ENCODE data around the gene ZSCAN12. TPM values are rescaled to one million over a fixed set of nuclear protein-coding genes. Genes with fewer than 3 reads are reported as not detected.
A peak's percentile ranks its signal among the peaks of the same experiment; 100 is the strongest.

Gene ZSCAN12
- total and polyA plus RNA-seq, 11 donors, result 0.99 to 4.0 (median 2.7) TPM

DNA sequence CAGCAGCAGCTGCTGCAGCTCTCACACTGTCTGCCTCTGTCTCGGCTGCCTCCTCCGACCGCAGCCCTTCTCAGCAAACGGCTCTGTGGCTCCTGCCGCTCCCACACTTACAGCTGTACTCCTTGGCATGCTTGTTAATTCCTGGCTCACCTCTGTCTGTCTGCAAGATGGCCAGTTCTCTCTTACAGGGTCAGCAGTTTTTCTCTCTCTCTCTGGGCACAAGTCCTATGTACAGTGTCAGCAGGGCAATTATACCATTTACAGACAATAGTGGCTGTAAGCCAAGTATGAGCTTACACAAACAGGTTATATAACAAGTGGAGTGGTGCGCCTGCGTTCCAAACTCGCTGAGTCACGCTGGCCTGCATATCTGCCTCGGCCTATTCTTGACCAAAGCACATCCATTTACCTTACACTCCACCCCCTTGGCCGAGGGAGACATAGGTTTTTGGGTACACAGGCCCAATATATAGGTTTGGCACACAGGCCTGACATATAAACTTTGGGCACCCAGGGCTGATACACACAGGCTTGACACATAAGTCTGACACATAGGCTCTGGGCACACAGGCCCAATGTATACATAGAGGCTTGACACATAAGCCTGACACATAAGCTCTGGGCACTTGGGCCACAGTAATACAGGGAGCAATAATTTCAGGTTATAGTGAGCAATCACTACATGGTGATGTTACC lies 45.4 kb downstream of the ZSCAN12 start:
- Histone ChIP-seq H3K36me3 (no peaks in the 10 kb centered on the region), H3K4me1 (peaks cover 3 to 52% (median 38%) of the 10 kb centered on the region in 12 donors), H3K4me3 (peak overlapping the region in 10 of 12 donors; percentile 2 to 57 (median 38)), H3K27ac (peak overlapping the region; percentile 46 to 91 (median 89)), H3K27me3 (no peaks in the 10 kb centered on the region), H3K9me3 (no peaks in the 10 kb centered on the region)
- TF ChIP-seq POLR2A (IDR thresholded peaks at IDR 0.05) (no peak), CTCF (IDR thresholded peaks at IDR 0.05) (no peak)
- intact Hi-C loops (cut with DNase I), result loop anchor here in 8 of 10 donors (2.0 to 10.0 kb wide), 6 partner anchors 72 to 1169 kb away; partner anchors contain the start of genes NKAPL (in 2 of the 8), ZKSCAN4 (in 2 of the 8) and PGBD1 (in 1 of the 8)
- ATAC-seq (peak in 3 of 4 donors; percentile 9 to 31 (median 29)), DNase-seq (peak; percentile 50 to 74 (median 67))
- WGBS, 4 donors, result 57 to 77% (median 72%) methylated on average over 11 of the region's 11 CpGs

DNA sequence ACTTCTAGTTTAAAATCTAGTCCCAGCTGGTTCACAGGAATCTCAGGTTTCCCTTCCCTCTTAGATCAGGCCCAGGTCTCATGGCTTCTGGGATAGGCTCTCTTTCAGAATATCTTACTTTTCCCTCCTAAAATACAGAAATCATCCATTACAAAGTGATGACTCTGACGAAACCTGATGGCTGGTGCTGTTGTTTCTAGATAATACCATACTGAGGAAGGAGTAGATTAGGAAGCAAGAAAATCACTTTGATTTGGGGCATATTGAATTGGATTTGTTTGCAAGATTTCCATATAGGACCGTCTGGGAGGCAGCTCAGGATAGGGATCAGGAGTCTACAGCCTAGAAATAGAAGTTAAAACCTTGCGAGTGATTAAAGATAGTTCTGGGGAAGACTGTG lies 46.2 kb downstream of the ZSCAN12 start:
- WGBS, 4 donors, result 62 to 84% (median 74%) methylated on average over 3 of the region's 3 CpGs
- DNase-seq (no peak), ATAC-seq (no peak)
- H3K4me3 ChIP-seq, result peak overlapping the region in 10 of 12 donors; percentile 2 to 57 (median 38)
- peaks cover 3 to 53% (median 38%) of the 10 kb centered on the region in 12 donors for H3K4me1 ChIP-seq
- H3K27ac ChIP-seq, result peak overlapping the region; percentile 29 to 91 (median 88)
- H3K36me3 ChIP-seq, result no peaks in the 10 kb centered on the region
- intact Hi-C loops (cut with DNase I), result loop anchor here in 6 of 10 donors (5.0 to 10.0 kb wide), 5 partner anchors 71 to 1169 kb away; partner anchors contain the start of genes NKAPL (in 2 of the 6), ZKSCAN4 (in 2 of the 6) and PGBD1 (in 1 of the 6)
- no peak for TF ChIP-seq CTCF (IDR thresholded peaks at IDR 0.05)
- no peaks in the 10 kb centered on the region for H3K27me3 ChIP-seq
- no peaks in the 10 kb centered on the region for H3K9me3 ChIP-seq

GRCh38 chr6:28351493-28351925 lies 48.0 kb downstream of the ZSCAN12 start:
- TF ChIP-seq POLR2A (IDR thresholded peaks at IDR 0.05) (no peak), CTCF (IDR thresholded peaks at IDR 0.05) (no peak)
- intact Hi-C loops (cut with DNase I), result loop anchor here in 6 of 10 donors (5.0 to 10.0 kb wide), 5 partner anchors 69 to 1167 kb away; partner anchors contain the start of genes NKAPL (in 2 of the 6), ZKSCAN4 (in 2 of the 6) and PGBD1 (in 1 of the 6)
- H3K9me3 ChIP-seq, result no peaks in the 10 kb centered on the region
- H3K36me3 ChIP-seq, result no peaks in the 10 kb centered on the region
- DNase-seq, result no peak
- H3K27me3 ChIP-seq, result no peaks in the 10 kb centered on the region
- H3K4me3 ChIP-seq, result peak overlapping the region in 6 of 12 donors; percentile 59 to 78 (median 74)
- 56 to 69% (median 60%) methylated on average over 2 of the region's 2 CpGs for WGBS, 4 donors
- peaks cover 3 to 52% (median 35%) of the 10 kb centered on the region in 12 donors for H3K4me1 ChIP-seq
- peak overlapping the region in 6 of 12 donors; percentile 3 to 84 (median 16) for H3K27ac ChIP-seq
- ATAC-seq, result no peak

- Histone ChIP-seq H3K27ac (peak overlapping the region in 8 of 12 donors; percentile 3 to 84 (median 77)), H3K36me3 (no peaks in the 10 kb centered on the region), H3K4me3 (peak overlapping the region in 9 of 12 donors; percentile 59 to 89 (median 76)), H3K9me3 (no peaks in the 10 kb centered on the region), H3K4me1 (peaks cover 3 to 48% (median 31%) of the 10 kb centered on the region in 12 donors), H3K27me3 (no peaks in the 10 kb centered on the region)
- TF ChIP-seq POLR2A (IDR thresholded peaks at IDR 0.05) (no peak), CTCF (IDR thresholded peaks at IDR 0.05) (no peak)
- ATAC-seq, result no peak
- WGBS, 4 donors, result 41 to 61% (median 49%) methylated on average over 2 of the region's 2 CpGs
- intact Hi-C loops (cut with DNase I), result loop anchor here in 6 of 10 donors (5.0 to 10.0 kb wide), 5 partner anchors 69 to 1166 kb away; partner anchors contain the start of genes NKAPL (in 2 of the 6), ZKSCAN4 (in 2 of the 6) and PGBD1 (in 1 of the 6)
- DNase-seq, result no peak
Observed at GRCh38 chr6:28351087-28351486, 48.5 kb downstream of the ZSCAN12 start.
